GM19468 (cell line): ENCODE data around the gene QSOX2.
"Not testable (repeated sequence)": the region's sequence is repeated elsewhere in the genome, so short reads cannot be mapped to it uniquely, and the experiment has no call there.

Experiments used
- ATAC-seq: cut with Tn5 transposase; IDR thresholded peaks from one replicate; pipeline ENCODE4 v1.9.1; 2021; ENCODE audit warnings: mild to moderate bottlenecking, moderate library complexity, moderate number of reproducible peaks; ENCODE audit not compliant: unreplicated experiment; ENCODE audit errors: extremely low read depth

QSOX2 gene

DNA sequence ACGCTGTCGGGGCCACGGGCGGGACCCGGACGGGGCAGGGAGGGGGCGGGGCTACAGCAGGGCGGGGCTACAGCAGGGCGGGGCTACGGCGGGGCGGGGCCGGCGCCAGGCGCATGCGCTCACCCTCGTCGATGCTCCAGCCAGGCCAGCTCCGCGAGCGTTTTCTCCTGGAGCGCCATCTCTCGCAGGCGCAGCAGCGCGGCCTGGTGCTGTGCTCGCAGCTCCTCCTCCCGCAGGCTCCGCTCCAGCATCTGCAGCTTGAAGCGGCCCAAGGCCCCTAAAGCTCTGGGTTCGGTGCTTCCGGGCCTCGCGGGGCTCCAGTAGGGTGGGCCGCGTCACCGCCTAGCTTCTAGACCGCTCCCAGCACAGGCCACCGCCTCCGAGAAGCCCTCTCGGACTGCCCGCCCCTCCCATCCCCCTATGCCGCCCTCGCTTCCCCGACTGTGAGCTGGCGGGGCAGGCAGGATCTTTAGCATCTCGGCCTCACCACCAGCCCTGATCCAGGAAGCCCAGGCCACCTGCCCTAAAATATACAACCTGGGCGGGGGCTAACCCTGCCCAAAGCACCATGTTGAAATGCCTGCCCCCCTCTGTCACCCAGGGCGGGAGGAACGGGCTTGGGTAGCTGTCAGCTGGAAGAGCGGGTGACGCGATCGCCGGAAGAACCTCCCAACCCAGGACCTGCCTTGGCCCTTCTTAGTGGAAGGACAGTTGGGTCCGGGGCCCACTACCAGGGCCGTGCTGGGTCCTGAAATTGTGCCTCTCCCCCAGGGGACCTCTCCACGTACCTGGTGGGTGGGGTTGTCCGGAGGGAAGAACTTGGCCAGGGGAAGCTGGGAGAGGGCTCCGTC lies 21.9 kb upstream of the QSOX2 start:
- ATAC-seq: no peak

DNA sequence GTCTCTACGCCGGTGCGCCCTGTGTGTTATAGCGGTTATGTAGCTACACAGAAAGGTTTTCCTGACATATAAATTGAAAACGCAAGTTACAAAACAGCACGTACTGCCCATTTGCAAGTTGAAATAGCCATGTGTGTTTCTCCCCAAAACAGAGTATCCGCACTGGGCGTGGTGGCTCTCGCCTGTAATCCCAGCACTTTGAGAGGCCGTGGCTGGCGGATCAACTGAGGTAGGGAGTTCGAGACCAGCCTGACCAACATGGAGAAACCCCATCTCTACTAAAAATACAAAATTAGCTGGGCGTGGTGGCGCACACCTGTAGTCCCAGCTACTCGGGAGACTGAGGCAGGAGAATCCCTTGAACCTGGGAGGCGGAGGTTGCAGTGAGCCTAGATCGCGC lies 21.0 kb upstream of the QSOX2 start:
- not testable (repeated sequence) for ATAC-seq

DNA sequence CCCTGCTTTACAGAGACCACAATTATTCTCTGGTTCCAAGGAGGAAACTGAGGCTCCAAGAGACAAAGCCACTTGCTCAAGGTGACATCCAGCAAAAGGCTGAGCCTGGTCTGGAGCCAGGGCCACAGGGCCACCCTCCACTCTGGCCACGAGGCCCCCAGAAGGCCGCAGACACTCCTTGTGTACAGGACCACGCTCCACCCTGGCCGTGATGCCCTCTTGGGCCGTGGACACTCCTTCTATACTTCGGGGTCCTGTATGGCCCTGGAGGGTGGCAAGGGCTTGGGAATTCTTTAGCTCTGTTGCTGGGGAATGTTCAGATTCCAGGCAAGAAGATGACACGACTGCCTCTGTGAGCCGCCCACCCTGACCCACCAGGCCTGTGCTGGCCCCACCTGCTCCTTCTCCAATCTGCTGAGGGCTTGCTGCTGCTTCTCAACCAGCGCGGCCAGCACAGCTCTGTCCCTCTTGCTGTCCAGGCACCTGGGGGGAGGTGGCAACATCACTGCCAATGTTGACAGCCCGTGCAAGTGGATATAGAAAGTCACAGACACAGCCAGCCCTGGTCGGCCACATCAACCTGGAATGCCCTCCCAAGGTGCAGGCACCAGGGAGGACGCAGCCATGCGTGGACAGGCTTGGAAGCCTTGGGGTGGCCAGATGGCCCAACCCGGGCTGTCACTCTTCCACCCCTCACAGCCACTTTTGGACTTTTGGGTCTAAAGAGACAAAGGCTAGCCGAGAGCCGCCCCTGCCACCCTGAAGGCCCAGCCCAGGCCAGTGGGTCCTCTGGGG lies 20.1 kb upstream of the QSOX2 start:
- ATAC-seq: no peak

DNA sequence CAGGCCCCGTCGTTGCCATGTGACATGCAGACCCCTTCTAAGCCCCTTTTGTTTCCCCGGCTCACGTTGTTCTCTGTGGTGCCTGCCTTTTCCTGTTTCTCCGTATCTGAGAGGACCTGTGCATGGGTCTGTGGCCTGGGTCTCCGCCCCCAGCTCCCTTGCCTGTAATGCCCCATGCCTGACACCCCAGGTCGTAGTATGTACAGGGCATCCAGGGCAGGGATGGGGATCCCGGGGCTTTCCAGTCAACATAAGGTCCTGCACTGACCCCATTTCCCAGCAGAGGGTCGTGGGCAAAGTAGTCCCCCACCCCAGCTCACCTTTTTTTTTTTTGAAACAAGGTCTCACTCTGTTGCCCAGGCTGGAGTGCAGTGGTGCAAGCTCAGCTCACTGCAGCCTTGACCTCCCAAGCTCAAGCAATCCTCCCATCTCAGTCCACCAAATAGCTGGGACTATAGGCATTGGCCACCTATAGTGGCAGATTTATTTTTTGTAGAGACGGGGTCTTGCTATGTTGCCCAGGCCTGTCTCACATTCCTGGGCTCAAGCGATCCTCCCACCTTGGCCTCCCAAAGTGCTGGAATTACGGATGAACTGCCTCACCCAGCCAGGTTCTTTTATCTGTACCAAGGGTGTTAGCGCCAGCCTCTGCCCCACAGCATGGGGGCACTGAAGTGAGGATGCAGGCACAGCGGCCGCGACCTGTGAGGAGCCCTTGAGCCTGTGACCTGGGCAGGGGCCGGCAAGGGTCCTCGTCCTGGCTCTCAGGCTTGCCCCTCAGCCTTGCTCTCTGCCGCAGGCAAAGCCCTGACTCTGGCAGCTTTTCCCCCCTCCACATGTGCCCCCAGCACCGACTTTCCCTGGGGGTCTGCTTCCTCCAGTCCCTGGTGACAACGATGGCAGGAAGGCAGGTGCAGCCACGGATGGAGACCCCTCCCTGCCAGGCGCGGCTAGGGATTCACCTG lies 19.1 kb upstream of the QSOX2 start:
- ATAC-seq: no peak

DNA sequence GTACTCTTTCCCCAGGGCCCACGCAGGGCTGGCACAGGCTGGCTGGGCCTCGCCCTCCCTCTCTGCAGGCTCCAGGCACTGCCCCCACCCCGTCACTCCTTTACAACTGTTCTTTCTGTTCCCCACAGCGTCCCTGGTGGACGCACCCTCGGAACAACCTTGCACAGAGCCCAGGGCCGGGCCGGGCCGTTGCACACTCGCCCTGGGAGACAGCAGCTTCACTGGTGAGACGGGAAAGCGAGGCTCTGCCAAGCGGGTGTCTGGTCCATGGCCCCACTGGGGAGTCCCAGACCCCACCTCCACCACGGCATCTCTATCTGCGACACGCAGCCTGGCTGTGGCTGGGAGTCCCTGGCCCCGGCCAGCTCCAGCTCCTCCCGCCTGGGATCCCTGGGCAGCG lies 18.4 kb upstream of the QSOX2 start:
- ATAC-seq: no peak

DNA sequence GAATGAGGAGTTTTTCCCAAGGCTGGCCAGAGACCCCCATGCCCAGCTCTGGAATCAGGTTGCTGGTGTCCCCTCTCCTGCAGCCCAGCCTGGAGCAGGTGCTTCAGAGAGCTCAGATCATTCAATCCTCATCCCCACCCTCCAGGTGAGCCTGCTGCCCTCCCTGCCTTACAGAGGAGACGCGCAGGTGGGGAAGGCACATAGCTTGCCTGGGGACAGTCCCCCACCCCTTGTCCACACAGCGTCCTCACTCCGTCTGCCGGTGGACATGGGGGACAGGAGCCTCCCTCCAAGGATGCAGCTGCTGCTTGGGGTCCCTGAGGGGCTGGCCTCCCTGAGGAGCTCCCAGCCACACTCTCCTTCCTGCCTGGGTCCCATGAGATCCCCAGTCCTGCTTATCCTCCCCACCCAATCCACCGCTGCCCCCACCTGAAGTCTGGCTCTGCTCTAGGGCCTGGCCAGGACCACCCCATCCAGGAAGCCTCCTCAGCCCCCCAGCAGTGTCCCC lies 17.1 kb upstream of the QSOX2 start:
- ATAC-seq: no peak

DNA sequence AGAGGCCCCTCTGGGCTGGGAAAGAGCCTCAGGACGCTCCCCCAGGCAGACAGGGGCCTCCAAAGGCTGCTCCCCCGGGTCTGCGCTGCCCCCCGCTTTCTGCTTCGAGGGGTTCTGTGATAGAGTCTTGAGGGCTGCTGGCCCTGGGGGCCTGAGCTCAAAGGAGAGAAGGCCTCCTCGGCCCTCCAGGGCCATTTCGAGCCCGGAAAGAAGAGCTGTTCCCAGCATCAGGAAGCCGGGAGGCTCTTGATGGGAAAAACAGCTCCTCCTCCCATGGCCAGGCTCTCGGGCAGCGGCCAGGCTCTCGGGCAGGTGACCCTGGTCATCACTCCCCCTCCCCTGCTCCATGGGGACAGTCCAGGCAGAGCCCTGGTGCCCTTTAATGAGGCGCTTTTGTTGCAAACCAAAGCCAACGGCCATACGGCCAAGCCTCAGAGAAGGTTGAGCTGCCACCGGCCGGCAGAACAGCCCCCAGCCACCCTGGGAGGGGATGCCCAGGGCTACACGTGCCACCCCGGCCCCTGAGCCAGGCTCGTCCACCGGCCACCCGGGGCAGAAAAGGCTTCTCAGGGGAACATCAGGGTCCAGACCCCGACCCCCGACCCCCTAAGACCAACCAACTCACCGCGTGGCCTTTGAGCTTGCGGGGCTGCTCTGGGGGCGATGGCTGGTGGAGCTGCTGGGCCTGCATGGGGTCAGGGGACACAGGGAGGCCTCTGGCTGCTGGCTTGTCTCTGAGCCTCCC lies 16.2 kb upstream of the QSOX2 start:
- no peak for ATAC-seq

DNA sequence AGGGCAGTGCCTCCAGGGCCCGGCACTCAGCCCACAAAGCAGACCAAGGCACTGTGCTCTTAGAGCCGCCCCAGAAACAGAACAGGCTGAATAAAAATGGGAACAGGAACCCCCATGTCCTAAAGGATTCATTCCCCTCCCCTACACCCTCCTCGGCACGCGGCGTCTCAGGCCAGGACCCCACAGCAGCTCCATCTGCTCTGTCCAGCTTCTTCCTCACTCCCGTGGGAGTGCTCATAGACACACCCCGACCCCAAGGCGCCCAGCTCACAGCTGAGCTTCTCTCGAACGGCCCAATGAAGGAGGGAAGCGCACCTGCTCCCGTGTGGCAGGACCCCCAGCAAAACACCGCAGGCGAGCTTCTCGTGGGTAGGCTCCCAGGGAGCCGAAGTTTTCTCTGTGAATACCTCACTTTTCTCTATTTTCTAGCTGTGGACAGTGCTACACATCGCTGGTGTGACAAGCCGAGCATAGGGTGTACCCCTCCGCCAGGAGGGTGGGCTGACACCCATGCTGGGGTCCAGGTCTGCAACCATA lies 15.4 kb upstream of the QSOX2 start:
- no peak for ATAC-seq

DNA sequence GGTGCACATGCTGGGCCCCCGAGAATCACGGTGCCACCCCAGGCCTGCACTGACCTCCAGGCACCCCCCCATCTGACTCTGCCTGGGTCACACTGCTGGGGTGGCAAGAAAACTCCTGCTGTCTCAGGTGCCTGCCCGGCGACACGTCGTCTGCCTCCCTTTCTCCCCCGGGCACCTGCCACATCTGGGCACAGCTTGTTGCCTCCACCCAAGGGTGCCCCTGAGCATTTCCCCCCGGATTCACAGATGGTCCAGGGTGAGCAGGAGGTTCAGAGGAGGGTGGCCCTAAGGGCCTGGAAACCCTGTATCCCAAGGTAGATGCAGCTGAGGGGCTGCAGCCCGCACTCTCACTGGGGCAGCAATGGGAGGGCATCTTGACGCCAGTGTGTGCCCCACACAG lies 14.9 kb upstream of the QSOX2 start:
- no peak for ATAC-seq

DNA sequence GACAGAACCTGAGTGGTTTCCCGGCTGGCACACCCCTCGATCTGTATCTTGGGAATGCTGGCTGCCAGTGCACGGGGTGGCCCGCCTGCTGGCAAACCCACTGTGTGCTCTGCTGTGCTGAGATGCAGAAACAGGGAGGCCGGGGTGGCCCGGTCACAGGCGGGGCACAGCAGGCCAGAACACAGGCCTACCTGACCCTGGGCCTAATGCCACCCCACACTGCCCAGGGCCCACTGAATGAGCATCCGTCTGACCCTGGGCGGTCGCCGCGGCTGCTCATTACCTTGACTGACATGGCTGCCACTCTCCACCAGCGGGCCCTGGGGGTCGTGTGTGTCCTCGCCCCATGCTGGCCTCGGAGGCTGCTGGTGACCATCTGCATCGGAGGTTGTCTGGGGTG lies 14.2 kb upstream of the QSOX2 start:
- no peak for ATAC-seq

DNA sequence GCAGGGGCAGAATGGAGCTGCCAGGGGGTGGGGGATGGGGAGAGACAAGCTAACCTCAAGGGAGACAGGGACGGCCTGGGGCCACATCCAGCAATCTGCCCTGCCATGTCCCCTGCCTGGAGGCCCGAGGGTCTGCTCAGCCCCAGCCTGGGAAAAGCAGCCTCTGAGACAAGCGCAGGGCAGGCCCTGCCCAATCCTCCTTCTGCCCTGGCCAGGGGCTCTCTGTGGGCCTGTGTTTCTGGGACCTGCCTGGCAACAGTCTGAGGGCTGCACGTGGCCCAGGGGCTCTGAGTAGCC lies 13.9 kb upstream of the QSOX2 start:
- no peak for ATAC-seq

DNA sequence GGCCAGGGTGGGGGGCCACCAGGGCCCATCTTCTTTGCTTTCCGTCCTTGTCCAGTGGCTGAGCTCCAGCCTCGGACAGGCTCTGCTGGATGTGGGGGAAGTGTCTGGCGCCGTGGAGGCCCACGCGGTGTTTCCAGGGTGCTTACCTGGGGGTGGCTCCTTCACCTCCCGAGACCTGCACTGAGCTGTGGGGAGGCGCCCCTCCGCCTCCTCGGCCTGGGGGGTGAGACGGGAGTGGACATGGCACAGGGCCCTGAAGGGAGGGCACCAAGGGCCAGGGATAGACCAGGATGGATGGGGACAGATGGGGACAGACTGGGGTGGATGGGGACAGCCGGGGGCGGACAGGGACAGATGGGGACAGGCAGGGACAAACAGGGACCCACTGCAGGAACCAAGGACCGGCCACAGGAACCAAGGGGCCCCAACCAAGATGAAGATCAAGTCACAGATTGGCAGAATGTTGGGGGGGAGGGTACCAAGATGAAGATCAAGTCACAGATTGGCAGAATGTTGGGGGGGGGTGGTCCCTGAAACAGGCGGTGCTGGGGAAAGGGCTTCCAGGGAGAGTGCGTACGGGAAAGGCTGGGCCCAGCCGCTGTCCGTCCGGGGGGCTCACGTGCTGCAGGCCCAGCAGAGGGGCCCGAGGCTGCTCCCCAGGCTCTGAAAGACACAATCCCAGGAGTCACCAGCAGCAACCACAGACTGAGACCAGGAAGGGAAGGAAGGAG lies 13.3 kb upstream of the QSOX2 start:
- ATAC-seq: no peak

DNA sequence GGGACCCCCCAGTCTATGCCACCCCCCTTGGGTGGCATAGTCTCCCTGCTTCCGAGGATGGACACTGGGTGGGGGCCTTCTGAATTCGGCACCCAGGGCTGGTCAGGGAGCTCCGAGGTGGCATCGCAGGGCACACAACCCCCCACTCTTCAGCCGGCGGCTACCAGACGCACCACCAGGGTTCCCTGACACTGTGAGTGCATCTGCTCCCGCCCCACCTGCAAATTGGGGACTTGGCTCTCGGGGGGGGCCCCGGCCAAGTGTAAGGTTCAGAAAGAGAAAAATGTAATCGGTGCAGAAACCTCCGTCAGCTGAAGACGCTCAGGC lies 12.7 kb upstream of the QSOX2 start:
- no peak for ATAC-seq

DNA sequence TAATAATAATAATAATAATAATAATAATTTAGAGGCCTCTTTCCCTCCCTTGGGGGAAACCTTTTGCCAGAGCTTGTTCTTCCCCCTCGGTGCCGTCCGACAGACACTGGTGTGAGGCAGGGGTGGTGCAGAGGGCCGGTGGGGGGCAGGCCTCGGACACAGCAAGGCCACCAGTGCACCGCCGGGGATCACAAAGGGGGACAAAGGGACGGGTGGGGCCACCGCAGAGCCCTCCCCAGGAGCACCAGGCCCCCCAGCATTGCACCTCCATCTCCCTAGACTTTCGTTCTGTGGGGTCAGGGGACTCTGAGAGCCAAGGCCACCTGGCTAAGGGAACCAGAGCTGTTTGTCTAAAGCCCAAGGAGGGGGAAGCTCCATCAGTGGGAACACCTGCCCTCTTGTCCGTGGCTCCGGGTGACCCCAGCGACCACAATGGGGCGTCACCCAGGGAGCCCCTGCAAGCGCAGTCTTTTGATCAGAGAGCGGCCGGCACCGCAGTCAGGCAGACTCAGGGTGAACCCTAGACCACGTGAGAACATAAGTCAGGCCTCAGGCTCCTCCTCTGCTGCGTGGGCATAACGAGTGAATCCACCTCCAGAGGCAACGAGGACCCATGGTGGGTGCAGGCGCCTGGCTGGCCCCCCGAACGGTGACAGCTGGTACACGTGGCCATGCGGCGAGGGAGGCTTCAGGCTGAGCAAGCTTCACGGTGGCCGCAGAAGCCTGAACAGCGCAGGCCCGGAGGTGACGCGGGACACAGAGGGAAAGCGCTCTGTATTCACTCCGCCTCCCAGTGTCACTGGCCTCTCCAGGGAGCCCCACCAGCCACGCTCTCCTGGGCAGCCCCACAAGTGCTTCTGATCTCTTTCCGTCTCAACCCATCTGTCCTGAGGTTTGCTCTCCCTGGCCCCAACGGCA lies 12.0 kb upstream of the QSOX2 start:
- no peak for ATAC-seq

DNA sequence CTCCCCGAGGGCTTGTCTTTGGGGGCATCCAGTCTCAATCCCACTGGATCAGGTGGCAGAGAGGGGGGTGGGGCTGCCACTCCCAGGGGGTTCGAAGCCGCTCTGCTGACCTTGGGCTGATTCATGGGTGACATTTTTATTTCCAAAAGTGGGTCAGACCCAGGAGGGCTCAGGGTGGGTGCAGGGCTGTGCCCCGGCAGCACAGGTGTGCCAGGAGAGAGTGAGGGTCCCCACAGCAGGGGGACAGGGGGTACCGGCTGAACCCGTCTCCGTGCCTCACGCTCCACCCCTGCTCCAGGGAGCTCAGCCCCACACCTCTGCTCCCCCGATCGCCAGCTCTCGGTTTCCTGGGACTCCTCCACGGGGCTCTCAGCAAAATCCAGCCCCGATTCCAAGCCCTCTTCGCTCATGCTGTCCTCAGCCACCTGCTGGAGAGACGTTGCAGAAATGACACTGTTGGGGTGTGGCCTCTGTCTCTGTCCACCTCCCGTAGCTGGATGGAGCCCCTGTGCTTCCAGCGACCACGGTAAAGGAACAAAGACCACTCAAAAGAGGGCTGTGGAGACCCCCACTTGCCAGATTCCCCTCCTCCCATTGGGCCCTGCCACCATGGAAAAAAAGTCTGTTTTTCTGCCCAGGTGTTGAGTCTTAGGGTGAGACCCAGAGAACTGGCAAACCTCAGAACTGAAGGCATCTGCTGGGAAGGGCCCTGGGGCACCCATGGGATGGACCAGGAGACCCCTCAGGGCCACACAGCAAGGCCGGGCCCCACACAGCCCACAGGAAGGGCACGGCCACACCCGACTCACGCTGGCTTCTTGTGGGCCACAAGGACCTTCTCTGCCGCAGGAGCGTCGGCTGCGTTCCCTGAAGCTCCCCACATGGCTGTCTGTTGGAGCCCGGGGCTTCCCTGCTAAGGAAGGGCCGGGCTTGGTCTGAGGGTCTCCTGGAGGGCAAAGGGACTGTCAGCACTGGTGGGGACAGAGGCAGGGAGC lies 10.6 kb upstream of the QSOX2 start:
- ATAC-seq: no peak

DNA sequence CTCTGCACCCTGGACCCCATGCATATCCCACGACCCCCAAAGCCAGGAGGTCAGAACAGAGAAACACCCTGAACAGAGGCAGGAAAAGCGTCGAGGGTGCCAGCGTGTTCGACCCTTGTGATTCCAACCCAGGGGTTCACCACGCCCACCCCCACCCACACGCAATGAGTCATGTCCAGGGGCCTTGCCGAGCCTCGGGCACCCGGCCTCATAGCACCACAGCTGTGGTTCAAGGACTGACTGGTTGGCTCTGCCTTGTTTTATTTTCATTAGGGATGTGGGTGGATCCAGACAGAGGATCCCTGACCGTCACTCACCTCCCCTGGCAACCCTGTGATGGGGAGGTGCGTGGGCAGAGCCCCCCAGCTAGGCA lies 9.5 kb upstream of the QSOX2 start:
- no peak for ATAC-seq
